Lower leg skin (tissue), 4 donors: ENCODE measurements around the gene AGPAT2. TPM values are rescaled to one million over a fixed set of nuclear protein-coding genes. Genes with fewer than 3 reads are reported as not detected.

Experiments
- DNase-seq, 2 donors: peaks; one replicate each; pipeline ENCODE4 v3.0.0-alpha.2; 2019; ENCODE audit warnings: low spot score in 2 of 2
- H3K4me3 ChIP-seq: fragments of 200-600 bp; sonication (generic); 2 replicates; pipeline ENCODE4 v1.5.1; 2017; ENCODE audit warnings: mild to moderate bottlenecking, low read depth; ENCODE audit not compliant: poor library complexity, severe bottlenecking
- CTCF ChIP-seq, 3 donors: fragments of 450-650 bp; IDR thresholded peaks; one replicate each; pipeline ENCODE4 v1.5.1; 2016; ENCODE audit warnings: antibody characterized with exemption in 3 of 3, mild to moderate bottlenecking in 3 of 3, moderate library complexity in 2 of 3
- POLR2A ChIP-seq, 2 donors: fragments of 450-650 bp; IDR thresholded peaks; one replicate each; pipeline ENCODE4 v1.6.1; 2016 to 2017; ENCODE audit warnings: antibody characterized with exemption in 2 of 2, mild to moderate bottlenecking in 1 of 2, moderate library complexity in 1 of 2
- WGBS, 2 donors: methylation state at CpG; one replicate each; pipeline ENCODE4 v1.1.5; 2018; 5-methylcytosine and 5-hydroxymethylcytosine counted together
- intact Hi-C: fragments of 100-400 bp; cut with DNase I; formaldehyde crosslinking; loops from one replicate; pipeline ENCODE4 v1.15.0; 2023; ENCODE audit warnings: low total_unique reads
- total RNA-seq, 4 donors: library from RNA; depleted of rRNA; stranded (reverse); fragments of >200 nt; gene quantifications; one replicate each; pipeline ENCODE4 v1.1.0, GENCODE V29; 2016

The AGPAT2 gene
- total RNA-seq, 4 donors from 2014 or later, result 52.4 to 77.7 (median 63.5) TPM

- DNase-seq, result no peak
- 26 to 38% methylated on average over 16 of the region's 16 CpGs for WGBS, 2 donors
- H3K4me3 ChIP-seq, result no peak overlapping the region
- intact Hi-C loops, result no loop called here
- TF ChIP-seq CTCF (IDR thresholded peaks at IDR 0.05) (no peak), POLR2A (IDR thresholded peaks at IDR 0.05) (no peak)
These were observed 38.5 kb downstream of the AGPAT2 start for GRCh38 chr9:136648751-136649150.

- WGBS, 2 donors, result 70 to 75% methylated on average over 12 to 23 of the region's 29 CpGs
- H3K4me3 ChIP-seq, result no peak overlapping the region
- TF ChIP-seq CTCF (IDR thresholded peaks at IDR 0.05), result no peak
- TF ChIP-seq POLR2A (IDR thresholded peaks at IDR 0.05), result no peak
- intact Hi-C loops, result no loop called here
- no peak for DNase-seq
These were observed 40.2 kb downstream of the AGPAT2 start for GRCh38 chr9:136646827-136647711.

GRCh38 chr9:136645903-136646754 is 41.1 kb downstream of the AGPAT2 start:
- 32 to 35% methylated on average over 23 to 40 of the region's 40 CpGs for WGBS, 2 donors
- intact Hi-C loops, result no loop called here
- no peak for TF ChIP-seq CTCF (IDR thresholded peaks at IDR 0.05)
- no peak for TF ChIP-seq POLR2A (IDR thresholded peaks at IDR 0.05)
- H3K4me3 ChIP-seq, result no peak overlapping the region
- no peak for DNase-seq

- H3K4me3 ChIP-seq, result no peak overlapping the region
- no peak for DNase-seq
- TF ChIP-seq CTCF (IDR thresholded peaks at IDR 0.05) (no peak), POLR2A (IDR thresholded peaks at IDR 0.05) (no peak)
- WGBS, 2 donors, result 73 to 78% methylated on average over 11 to 13 of the region's 18 CpGs
- intact Hi-C loops, result no loop called here
These were observed 41.8 kb downstream of the AGPAT2 start for GRCh38 chr9:136645352-136645902.

- 22 to 24% methylated on average over 12 to 14 of the region's 30 CpGs for WGBS, 2 donors
These were observed 42.5 kb downstream of the AGPAT2 start for GRCh38 chr9:136644593-136645351.

More at GRCh38 chr9:136644593-136645351, 42.5 kb downstream of the AGPAT2 start:
- no peak overlapping the region for H3K4me3 ChIP-seq
- DNase-seq, result peak; percentile 75 to 98
- intact Hi-C loops, result no loop called here
- TF ChIP-seq CTCF (IDR thresholded peaks at IDR 0.05) (peak in 1 of 3 donors; percentile 94), POLR2A (IDR thresholded peaks at IDR 0.05) (no peak)
